Measurements from ENCODE around the gene STXBP5.
A peak's percentile ranks its signal among the peaks of the same experiment; 100 is the strongest.

The STXBP5 gene

GRCh38 chr6:147211349-147211748, 7.1 kb downstream of the STXBP5 start:
- no peak for DNase-seq (ENCODE audit: low read depth, low spot score)

GRCh38 chr6:147211831-147212230, 7.6 kb downstream of the STXBP5 start:
- DNase-seq (ENCODE audit: low read depth, low spot score), result no peak

GRCh38 chr6:147212622-147213021, 8.4 kb downstream of the STXBP5 start:
- no peak for DNase-seq (ENCODE audit: low read depth, low spot score)

- DNase-seq (ENCODE audit: low read depth, low spot score), result no peak
Measured at GRCh38 chr6:147213772-147214171, 9.6 kb downstream of the STXBP5 start.

- DNase-seq (ENCODE audit: low read depth, low spot score), result no peak
Measured at GRCh38 chr6:147214248-147215227, 10.3 kb downstream of the STXBP5 start.

GRCh38 chr6:147216915-147217314, 12.7 kb downstream of the STXBP5 start:
- no peak for DNase-seq (ENCODE audit: low read depth, low spot score)

GRCh38 chr6:147217840-147218404, 13.7 kb downstream of the STXBP5 start:
- no peak for DNase-seq (ENCODE audit: low read depth, low spot score)

GRCh38 chr6:147218797-147219196, 14.6 kb downstream of the STXBP5 start:
- no peak for DNase-seq (ENCODE audit: low read depth, low spot score)

- DNase-seq (ENCODE audit: low read depth, low spot score), result no peak
Measured at GRCh38 chr6:147219463-147219862, 15.2 kb downstream of the STXBP5 start.

- no peak for DNase-seq (ENCODE audit: low read depth, low spot score)
Measured at GRCh38 chr6:147220345-147220744, 16.1 kb downstream of the STXBP5 start.

- DNase-seq (ENCODE audit: low read depth, low spot score), result no peak
Measured at GRCh38 chr6:147221739-147222138, 17.5 kb downstream of the STXBP5 start.

- no peak for DNase-seq (ENCODE audit: low read depth, low spot score)
Measured at GRCh38 chr6:147222160-147222838, 18.1 kb downstream of the STXBP5 start.

GRCh38 chr6:147223736-147224135, 19.5 kb downstream of the STXBP5 start:
- no peak for DNase-seq (ENCODE audit: low read depth, low spot score)

- DNase-seq (ENCODE audit: low read depth, low spot score), result no peak
Measured at GRCh38 chr6:147226163-147226724, 22.0 kb downstream of the STXBP5 start.

- DNase-seq (ENCODE audit: low read depth, low spot score), result no peak
Measured at GRCh38 chr6:147226877-147227276, 22.7 kb downstream of the STXBP5 start.

- no peak for DNase-seq (ENCODE audit: low read depth, low spot score)
Measured at GRCh38 chr6:147227770-147228320, 23.6 kb downstream of the STXBP5 start.

GRCh38 chr6:147231589-147231988, 27.4 kb downstream of the STXBP5 start:
- DNase-seq (ENCODE audit: low read depth, low spot score), result no peak

GRCh38 chr6:147234685-147235084, 30.5 kb downstream of the STXBP5 start:
- DNase-seq (ENCODE audit: low read depth, low spot score), result no peak

- no peak for DNase-seq (ENCODE audit: low read depth, low spot score)
Measured at GRCh38 chr6:147238164-147238563, 33.9 kb downstream of the STXBP5 start.

GRCh38 chr6:147238906-147239305, 34.7 kb downstream of the STXBP5 start:
- DNase-seq (ENCODE audit: low read depth, low spot score), result no peak

- no peak for DNase-seq (ENCODE audit: low read depth, low spot score)
Measured at GRCh38 chr6:147244832-147245231, 40.6 kb downstream of the STXBP5 start.

GRCh38 chr6:147245693-147246092, 41.5 kb downstream of the STXBP5 start:
- peak; percentile 8 for DNase-seq (ENCODE audit: low read depth, low spot score)
